Heart right ventricle (tissue), 16 donors: ENCODE measurements around the gene TMEM107. TPM values are rescaled to one million over a fixed set of nuclear protein-coding genes. Genes with fewer than 3 reads are reported as not detected.

Source experiments
- ATAC-seq, 8 donors: fragments of 200-7000 bp; cut with Tn5 transposase; one replicate each; pipeline ENCODE4 v1.9.1; 2020; ENCODE audit warnings: mild to moderate bottlenecking in 8 of 8, moderate library complexity in 8 of 8, moderate number of reproducible peaks in 1 of 8
- DNase-seq, 2 donors: peaks; one replicate each; pipeline ENCODE4 v3.0.0-alpha.2; 2020
- H3K27ac ChIP-seq, 10 donors: fragments of 200-600 bp; sonication (generic) in 2 of 10; one replicate each; pipeline versions ENCODE4 v1.5.0 to v1.8.0; 2020 to 2022; ENCODE audit warnings: mild to moderate bottlenecking in 3 of 10
- H3K27me3 ChIP-seq, 7 donors: fragments of 200-600 bp; one replicate each; pipeline ENCODE4 v1.8.0; 2021 to 2022; ENCODE audit warnings: mild to moderate bottlenecking in 2 of 7
- H3K36me3 ChIP-seq, 9 donors: fragments of 200-600 bp; sonication (generic) in 1 of 9; one replicate each; pipeline versions ENCODE4 v1.5.0 to v1.8.0; 2020 to 2022; ENCODE audit warnings: mild to moderate bottlenecking in 2 of 9
- H3K4me1 ChIP-seq, 9 donors: fragments of 200-600 bp; sonication (generic) in 1 of 9; one replicate each; pipeline versions ENCODE4 v1.5.0 to v1.8.0; 2020 to 2022; ENCODE audit warnings: mild to moderate bottlenecking in 4 of 9
- H3K4me3 ChIP-seq, 10 donors: fragments of 200-600 bp; sonication (generic) in 2 of 10; one replicate each; pipeline versions ENCODE4 v1.5.0 to v1.8.0; 2020 to 2022; ENCODE audit warnings: mild to moderate bottlenecking in 7 of 10, moderate library complexity in 2 of 10
- H3K9me3 ChIP-seq, 11 donors: fragments of 200-600 bp in 10 of 11; sonication (generic) in 2 of 11; one replicate each; pipeline versions ENCODE4 v1.5.0 to v1.8.0; 2013 to 2022; ENCODE audit warnings: mild to moderate bottlenecking in 2 of 11, control low read depth in 1 of 11, moderate library complexity in 1 of 11
- WGBS, 2 donors: extraction: QIAGEN DNeasy Blood & Tissue Kit; methylation state at CpG; one replicate each; pipeline ENCODE4 v1.1.7; 2013; ENCODE audit warnings: inconsistent platforms in 1 of 2; 5-methylcytosine and 5-hydroxymethylcytosine counted together
- intact Hi-C, 10 donors: fragments of 100-400 bp; cut with DNase I; formaldehyde crosslinking; loops; one replicate each; pipeline versions ENCODE4 v1.11.1 to v1.14.2; 2022
- polyA plus RNA-seq, 2 donors: library from polyadenylated mRNA; stranded (reverse); fragments of 200-250 nt; gene quantifications; one replicate each; pipeline ENCODE4 v1.2.3, GENCODE V29; 2013
- total RNA-seq, 10 donors: library from RNA; stranded (reverse); fragmentation: NEBNext Ultra II Directional in 3 of 10; extraction: Animal tissue kit (Norgen Biotek cat#: 25700) in 3 of 10; gene quantifications; one replicate each; pipeline versions ENCODE4 v1.2.1 to v1.2.4, GENCODE V29; 2021 to 2023
- TF ChIP-seq, protein P1 (sequence below), 9 donors: fragments of 200-600 bp; sonication (generic) in 2 of 9; IDR thresholded peaks; one replicate each; pipeline versions ENCODE4 v1.5.0 to v1.8.0; 2021 to 2022; ENCODE audit warnings: antibody characterized with exemption in 9 of 9, mild to moderate bottlenecking in 5 of 9, moderate library complexity in 1 of 9
- donor health status: Arrhythmogenic right ventricular cardiomyopathy.
- donor health status: ischemic (EF 13 %, LVEDD 7.1; RV severe dilation, severe dysfunction).
- donor health status: healthy with polysubstance abuse.
- donor health status: DM: no; HTN: yes; CAD: no.
- donor health status: DM: no; HTN: no; CAD: no.
- donor health status: ischemic (EF 25% LVEDD 6.9; RV normal size, moderate dysfunction).
- donor health status: ischemic (EF 25% LVEDD 5.7; RV mildly dilated, moderate dysfunction).
- donor health status: healthy.
- donor health status: DM: yes; HTN: yes; CAD: no.
- donor health status: Ischemic cardiomyopathy.
- donor health status: ischemic (EF 35%, LVEDD 5.7; RV mildly dilated, moderate dysfunction).
- donor health status: nonischemic (EF 11% LVEDD 7.7; RV severe dilation, severe dysfunction).
- donor health status: DM: yes; HTN: yes; CAD: no.
- donor health status: PGD.
- donor health status: ischemic (EF 29% LVEDD 5.4; RV normal size, mild dysfunction).
- donor health status: nonischemic (EF 23%, LVEDD 6.1; RV moderate dilation, normal function).

TMEM107 gene
- total and polyA plus RNA-seq, 12 donors, result 4.5 to 15.2 (median 7.3) TPM

DNA sequence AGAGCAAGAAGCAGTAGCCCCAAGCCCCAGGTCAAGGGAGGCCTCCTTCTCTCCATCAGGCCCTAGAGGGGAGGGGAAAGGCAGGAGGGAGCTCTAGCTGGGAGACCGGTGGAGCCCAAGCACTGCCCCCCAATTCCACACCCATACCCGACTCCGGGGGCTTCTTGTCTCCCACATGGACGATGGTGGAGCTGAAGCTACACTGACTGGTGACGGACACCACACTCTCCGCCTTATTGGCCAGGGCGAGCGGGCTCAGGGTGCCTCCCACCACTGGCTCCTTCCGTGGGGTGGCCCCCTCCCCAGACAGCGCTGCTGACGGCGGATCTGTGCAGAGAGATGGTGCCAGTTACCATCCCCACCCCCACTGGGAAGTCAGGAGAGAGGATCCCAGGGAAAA, 30.4 kb downstream of the TMEM107 start:
- DNase-seq (no peak), ATAC-seq (no peak)
- WGBS, 2 donors, result 91 to 94% methylated on average over 12 of the region's 12 CpGs
- no peaks in the 10 kb centered on the region for H3K9me3 ChIP-seq
- TF ChIP-seq, protein P1, sequence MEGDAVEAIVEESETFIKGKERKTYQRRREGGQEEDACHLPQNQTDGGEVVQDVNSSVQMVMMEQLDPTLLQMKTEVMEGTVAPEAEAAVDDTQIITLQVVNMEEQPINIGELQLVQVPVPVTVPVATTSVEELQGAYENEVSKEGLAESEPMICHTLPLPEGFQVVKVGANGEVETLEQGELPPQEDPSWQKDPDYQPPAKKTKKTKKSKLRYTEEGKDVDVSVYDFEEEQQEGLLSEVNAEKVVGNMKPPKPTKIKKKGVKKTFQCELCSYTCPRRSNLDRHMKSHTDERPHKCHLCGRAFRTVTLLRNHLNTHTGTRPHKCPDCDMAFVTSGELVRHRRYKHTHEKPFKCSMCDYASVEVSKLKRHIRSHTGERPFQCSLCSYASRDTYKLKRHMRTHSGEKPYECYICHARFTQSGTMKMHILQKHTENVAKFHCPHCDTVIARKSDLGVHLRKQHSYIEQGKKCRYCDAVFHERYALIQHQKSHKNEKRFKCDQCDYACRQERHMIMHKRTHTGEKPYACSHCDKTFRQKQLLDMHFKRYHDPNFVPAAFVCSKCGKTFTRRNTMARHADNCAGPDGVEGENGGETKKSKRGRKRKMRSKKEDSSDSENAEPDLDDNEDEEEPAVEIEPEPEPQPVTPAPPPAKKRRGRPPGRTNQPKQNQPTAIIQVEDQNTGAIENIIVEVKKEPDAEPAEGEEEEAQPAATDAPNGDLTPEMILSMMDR (IDR thresholded peaks at IDR 0.05), result no peak
- intact Hi-C loops, result no loop called here
- H3K4me3 ChIP-seq, result no peak overlapping the region
- peaks cover 66 to 100% (median 99%) of the 10 kb centered on the region in 9 donors for H3K36me3 ChIP-seq
- peak overlapping the region in 3 of 10 donors; percentile 24 to 100 (median 30) for H3K27ac ChIP-seq
- no peaks in the 10 kb centered on the region for H3K27me3 ChIP-seq
- H3K4me1 ChIP-seq, result peaks cover 9 to 42% (median 28%) of the 10 kb centered on the region in 9 donors

GRCh38 chr17:8144401-8145231, 31.6 kb downstream of the TMEM107 start:
- Histone ChIP-seq H3K4me1 (peaks cover 6 to 42% (median 22%) of the 10 kb centered on the region in 9 donors), H3K27ac (no peak overlapping the region), H3K27me3 (no peaks in the 10 kb centered on the region), H3K4me3 (no peak overlapping the region), H3K36me3 (peaks cover 60 to 100% (median 100%) of the 10 kb centered on the region in 9 donors), H3K9me3 (no peaks in the 10 kb centered on the region)
- TF ChIP-seq, protein P1 (IDR thresholded peaks at IDR 0.05), result no peak
- 83% methylated on average over 14 to 15 of the region's 15 CpGs for WGBS, 2 donors
- intact Hi-C loops, result no loop called here
- ATAC-seq (peak in 1 of 8 donors; percentile 0), DNase-seq (no peak)

GRCh38 chr17:8143581-8144400, 32.4 kb downstream of the TMEM107 start:
- intact Hi-C loops, result no loop called here
- no peak for DNase-seq
- TF ChIP-seq, protein P1 (IDR thresholded peaks at IDR 0.05), result no peak
- Histone ChIP-seq H3K27me3 (no peaks in the 10 kb centered on the region), H3K36me3 (peaks cover 54 to 96% (median 93%) of the 10 kb centered on the region in 9 donors), H3K9me3 (no peaks in the 10 kb centered on the region), H3K4me1 (peaks cover 0 to 43% (median 22%) of the 10 kb centered on the region in 9 donors), H3K27ac (no peak overlapping the region), H3K4me3 (no peak overlapping the region)
- ATAC-seq, result peak in 1 of 8 donors; percentile 0
- 90 to 93% methylated on average over 22 of the region's 22 CpGs for WGBS, 2 donors

- no peaks in the 10 kb centered on the region for H3K27me3 ChIP-seq
- TF ChIP-seq, protein P1 (IDR thresholded peaks at IDR 0.05), result no peak
- ATAC-seq (no peak), DNase-seq (no peak)
- H3K27ac ChIP-seq, result peak overlapping the region in 2 of 10 donors; percentile 15 to 35
- peaks cover 1 to 42% (median 26%) of the 10 kb centered on the region in 9 donors for H3K4me1 ChIP-seq
- intact Hi-C loops, result no loop called here
- no peak overlapping the region for H3K4me3 ChIP-seq
- H3K9me3 ChIP-seq, result no peaks in the 10 kb centered on the region
- H3K36me3 ChIP-seq, result peaks cover 47 to 89% (median 86%) of the 10 kb centered on the region in 9 donors
- WGBS, 2 donors, result 80 to 85% methylated on average over 14 to 15 of the region's 15 CpGs
These were observed 33.1 kb downstream of the TMEM107 start for GRCh38 chr17:8142887-8143580.
